Endothelial cell of umbilical vein (primary cell): ENCODE measurements around the gene FOXRED2. TPM values are rescaled to one million over a fixed set of nuclear protein-coding genes. Genes with fewer than 3 reads are reported as not detected.

ENCODE experiments used
- BruUV-seq: library from RNA; stranded (reverse); fragments of 400-500 nt; replicated peaks from 2 replicates; lab custom pipeline; 2021; lab: Mats Ljungman, UMichigan
- CTCF ChIA-PET: fragments of 300-600, 350-600 bp; sonication (Branson Sonifier 250); formaldehyde crosslinking; loops from one replicate; lab custom pipeline; 2021; ENCODE audit warnings: antibody characterized with exemption, inconsistent platforms; lab: Charles Lee
- POLR2A ChIA-PET: fragments of 300-600, 350-600 bp; sonication (Branson Sonifier 250); formaldehyde crosslinking; loops from one replicate; lab custom pipeline; 2021; ENCODE audit warnings: antibody characterized with exemption, inconsistent platforms; lab: Charles Lee
- DNase-seq: peaks from one replicate; pipeline ENCODE4 v3.0.0-alpha.2; 2011; ENCODE audit warnings: low read depth, low spot score
- FAIRE-seq: peaks from 2 replicates; lab custom pipeline; 2011; peaks lifted over from hg19 to GRCh38; lab: Jason Lieb, UNC
- H2AFZ ChIP-seq: 2 replicates; pipeline ENCODE4 v1.6.0; 2012; ENCODE audit warnings: low read depth, low read length, control low read depth, inconsistent platforms
- H3K27ac ChIP-seq: 2 replicates; pipeline ENCODE4 v1.5.1; 2011; ENCODE audit warnings: low read depth, mild to moderate bottlenecking, control low read depth, low read length, moderate library complexity; ENCODE audit not compliant: insufficient read depth
- H3K27me3 ChIP-seq, 2 experiments: 2 replicates each; pipeline versions ENCODE4 v1.6.0 to v1.6.1; 2011; ENCODE audit warnings: low read length in 2 of 2, mixed read lengths in 1 of 2; ENCODE audit not compliant: control insufficient read depth in 2 of 2, insufficient read depth in 2 of 2
- H3K36me3 ChIP-seq, 2 experiments: 2 replicates in 1 of 2; 3 replicates in 1 of 2; pipeline ENCODE4 v1.5.1; 2011; ENCODE audit warnings: low read length in 2 of 2, mild to moderate bottlenecking in 1 of 2, moderate library complexity in 1 of 2; ENCODE audit not compliant: control insufficient read depth in 2 of 2, insufficient read depth in 2 of 2; ENCODE audit errors: extremely low read depth in 1 of 2
- H3K4me1 ChIP-seq: 3 replicates; pipeline ENCODE4 v1.5.1; 2011; ENCODE audit warnings: mild to moderate bottlenecking, low read length; ENCODE audit not compliant: control insufficient read depth, insufficient read depth; ENCODE audit errors: extremely low read depth
- H3K4me2 ChIP-seq: 2 replicates; pipeline ENCODE4 v1.6.1; 2011; ENCODE audit warnings: low read length, control low read depth, mixed read lengths; ENCODE audit not compliant: insufficient read depth
- H3K4me3 ChIP-seq, 3 experiments: fragments of 200-600 bp in 1 of 3; sonication (generic), shearing (Covaris generic) in 1 of 3; replicated peaks in 1 of 3; 2 replicates each; pipeline ENCODE4 v1.5.1; 2011 to 2016; ENCODE audit warnings: control low read depth in 3 of 3, low read length in 3 of 3, mild to moderate bottlenecking in 2 of 3, inconsistent platforms in 1 of 3, low read depth in 1 of 3, moderate library complexity in 1 of 3; ENCODE audit not compliant: insufficient read depth in 1 of 3
- H3K79me2 ChIP-seq: 2 replicates; pipeline ENCODE4 v1.6.0; 2012; ENCODE audit warnings: low read length, inconsistent platforms; ENCODE audit not compliant: control insufficient read depth, insufficient read depth
- H3K9ac ChIP-seq: replicated peaks from 2 replicates; pipeline ENCODE3; 2011; ENCODE audit warnings: low read length, control low read depth; ENCODE audit not compliant: insufficient read depth; ENCODE audit errors: extremely low read depth
- H3K9me1 ChIP-seq: replicated peaks from 3 replicates; pipeline ENCODE4 v1.6.0; 2011; ENCODE audit warnings: mild to moderate bottlenecking, low read length; ENCODE audit not compliant: control insufficient read depth, insufficient read depth; ENCODE audit errors: extremely low read depth
- H3K9me3 ChIP-seq: replicated peaks from 2 replicates; pipeline ENCODE4 v1.5.1; 2012; ENCODE audit warnings: low read length, inconsistent platforms; ENCODE audit not compliant: control insufficient read depth, insufficient read depth
- H4K20me1 ChIP-seq: replicated peaks from 2 replicates; pipeline ENCODE3; 2011; ENCODE audit warnings: mild to moderate bottlenecking, low read length; ENCODE audit not compliant: control insufficient read depth, insufficient read depth; ENCODE audit errors: extremely low read depth
- EZH2 ChIP-seq: IDR thresholded peaks from 2 replicates; pipeline ENCODE4 v1.6.1; 2012; ENCODE audit warnings: borderline replicate concordance, low read depth, mild to moderate bottlenecking, moderate library complexity, low read length, inconsistent platforms; ENCODE audit not compliant: severe bottlenecking
- FOS ChIP-seq: IDR thresholded peaks from 2 replicates; pipeline ENCODE4 v1.6.1; 2011; ENCODE audit warnings: mild to moderate bottlenecking, low read length, moderate library complexity, borderline replicate concordance; ENCODE audit not compliant: insufficient read depth
- GATA2 ChIP-seq: IDR thresholded peaks from 2 replicates; pipeline ENCODE4 v1.7.0; 2011; ENCODE audit warnings: low read depth, mild to moderate bottlenecking, moderate library complexity, mixed read lengths, low read length; ENCODE audit not compliant: insufficient read length, insufficient read depth
- JUN ChIP-seq: IDR thresholded peaks from 2 replicates; pipeline ENCODE4 v1.6.1; 2011; ENCODE audit warnings: borderline replicate concordance, low read depth; ENCODE audit not compliant: insufficient read length, insufficient read depth
- MAX ChIP-seq: IDR thresholded peaks from 2 replicates; pipeline ENCODE4 v1.6.1; 2011; ENCODE audit not compliant: insufficient read depth, insufficient read length
- MYC ChIP-seq: IDR thresholded peaks from one replicate; pipeline ENCODE4 v1.6.1; 2011; ENCODE audit warnings: mild to moderate bottlenecking, low read depth, low read length
- POLR2A ChIP-seq: IDR thresholded peaks from 2 replicates; pipeline ENCODE4 v1.6.1; 2012; ENCODE audit warnings: low read depth, mild to moderate bottlenecking, control low read depth, low read length
- POLR2AphosphoS5 ChIP-seq: IDR thresholded peaks from 2 replicates; pipeline ENCODE4 v1.6.1; 2012; ENCODE audit warnings: low read depth, mild to moderate bottlenecking, control low read depth, low read length, moderate library complexity; ENCODE audit not compliant: insufficient read depth
- dilution Hi-C: fragments of 300-500 bp; cut with MboI; formaldehyde crosslinking; loops from one replicate; pipeline ENCODE4 v1.15.0; 2019; ENCODE audit warnings: low sequenced_read_pairs; ENCODE audit not compliant: extremely low pct_ligation_motif_present
- intact Hi-C: fragments of 100-400 bp; cut with micrococcal nuclease; formaldehyde crosslinking; loops from one replicate; pipeline ENCODE4 v1.10.0; 2022
- polyA plus RNA-seq, 4 experiments: library from polyadenylated mRNA; depleted of rRNA in 3 of 4; stranded (reverse) in 3 of 4; unstranded in 1 of 4; fragments of >200 nt; gene quantifications; 2 replicates each; pipeline versions ENCODE4 v1.2.1 to v1.2.3, GENCODE V29; 2011 to 2012; ENCODE audit warnings: missing spikeins in 1 of 4
- total RNA-seq: library from RNA; stranded (reverse); gene quantifications from 2 replicates; pipeline ENCODE4 v1.2.3, GENCODE V29; 2021
- TF ChIP-seq, protein P1 (sequence below), 2 donors: IDR thresholded peaks; 1 replicate in 1 of 2; 2 replicates in 1 of 2; pipeline ENCODE4 v1.5.1; 2011; ENCODE audit warnings: low read length in 2 of 2, mild to moderate bottlenecking in 2 of 2, moderate library complexity in 2 of 2, control low read depth in 1 of 2, inconsistent platforms in 1 of 2, low read depth in 1 of 2; ENCODE audit not compliant: insufficient read depth in 1 of 2; ENCODE audit errors: extremely low read depth in 1 of 2

Gene FOXRED2
- total and polyA plus RNA-seq, 2 donors (not counting 3 experiments of a cell fraction or from before 2014, with no cell fraction given) = 8.4 to 20.4 TPM

GRCh38 chr22:36544107-36544620, 37.3 kb upstream of the FOXRED2 start:
- Histone ChIP-seq H3K9ac (no peak overlapping the region), H3K4me3 (no peak overlapping the region), H3K79me2 (no peaks in the 10 kb centered on the region), H3K27ac (no peak overlapping the region), H3K27me3 (peaks cover 0 to 1% of the 10 kb centered on the region in 2 experiments), H2AFZ (no peak overlapping the region), H4K20me1 (no peaks in the 10 kb centered on the region), H3K36me3 (no peaks in the 10 kb centered on the region), H3K4me2 (no peak overlapping the region), H3K4me1 (peaks cover 23% of the 10 kb centered on the region), H3K9me3 (no peaks in the 10 kb centered on the region), H3K9me1 (no peaks in the 10 kb centered on the region)
- FAIRE-seq = no peak
- dilution Hi-C loops (no loop called here), intact Hi-C loops (loop anchor here (5.0 kb wide), 1 partner anchor 213 kb away; no protein-coding TSS in a partner anchor)
- POLR2A ChIA-PET = no interaction called here
- TF ChIP-seq, protein P1, sequence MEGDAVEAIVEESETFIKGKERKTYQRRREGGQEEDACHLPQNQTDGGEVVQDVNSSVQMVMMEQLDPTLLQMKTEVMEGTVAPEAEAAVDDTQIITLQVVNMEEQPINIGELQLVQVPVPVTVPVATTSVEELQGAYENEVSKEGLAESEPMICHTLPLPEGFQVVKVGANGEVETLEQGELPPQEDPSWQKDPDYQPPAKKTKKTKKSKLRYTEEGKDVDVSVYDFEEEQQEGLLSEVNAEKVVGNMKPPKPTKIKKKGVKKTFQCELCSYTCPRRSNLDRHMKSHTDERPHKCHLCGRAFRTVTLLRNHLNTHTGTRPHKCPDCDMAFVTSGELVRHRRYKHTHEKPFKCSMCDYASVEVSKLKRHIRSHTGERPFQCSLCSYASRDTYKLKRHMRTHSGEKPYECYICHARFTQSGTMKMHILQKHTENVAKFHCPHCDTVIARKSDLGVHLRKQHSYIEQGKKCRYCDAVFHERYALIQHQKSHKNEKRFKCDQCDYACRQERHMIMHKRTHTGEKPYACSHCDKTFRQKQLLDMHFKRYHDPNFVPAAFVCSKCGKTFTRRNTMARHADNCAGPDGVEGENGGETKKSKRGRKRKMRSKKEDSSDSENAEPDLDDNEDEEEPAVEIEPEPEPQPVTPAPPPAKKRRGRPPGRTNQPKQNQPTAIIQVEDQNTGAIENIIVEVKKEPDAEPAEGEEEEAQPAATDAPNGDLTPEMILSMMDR (IDR thresholded peaks at IDR 0.05; ENCODE audit: extremely low read depth in 1 of 2, insufficient read depth in 1 of 2, low read depth in 1 of 2, low read length in 2 of 2) = no peak
- no peak for TF ChIP-seq POLR2AphosphoS5
- no peak for TF ChIP-seq JUN
- no peak for TF ChIP-seq GATA2
- TF ChIP-seq FOS = no peak
- no peak for TF ChIP-seq POLR2A
- TF ChIP-seq EZH2 = no peak
- no peak for TF ChIP-seq MAX
- TF ChIP-seq MYC = no peak
- no peak for DNase-seq
- BruUV-seq = no TSS peak
- CTCF ChIA-PET = interaction anchor here (0.8 to 6.0 kb wide), 6 partner anchors 10 to 499 kb away, joined by 3 to 116 read pairs (median 3); partner anchors contain the start of gene IFT27
